ENCODE data around the gene PDGFA.

Gene PDGFA

DNA sequence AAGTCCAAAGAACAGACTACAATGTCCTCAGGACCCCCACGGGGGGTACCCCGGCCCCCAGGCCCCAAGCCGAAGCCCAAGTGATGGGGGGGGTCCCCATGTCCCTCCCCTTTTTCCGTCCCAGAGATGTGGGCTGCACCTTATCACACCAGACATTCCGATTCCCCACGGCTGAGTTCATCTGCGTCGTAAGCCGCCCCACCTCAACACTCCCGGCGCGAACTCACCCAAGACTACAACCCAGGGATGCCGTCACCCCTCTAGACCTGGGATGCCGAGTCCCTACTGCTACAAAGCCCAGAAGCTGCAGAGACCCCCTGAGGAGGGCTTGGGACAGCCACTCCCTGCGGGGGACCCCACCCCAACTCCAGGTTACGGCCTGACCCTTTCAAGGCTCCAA, 14.5 kb downstream of the PDGFA start:
- DNase-seq (ENCODE audit: low read depth, low spot score) = no peak

DNA sequence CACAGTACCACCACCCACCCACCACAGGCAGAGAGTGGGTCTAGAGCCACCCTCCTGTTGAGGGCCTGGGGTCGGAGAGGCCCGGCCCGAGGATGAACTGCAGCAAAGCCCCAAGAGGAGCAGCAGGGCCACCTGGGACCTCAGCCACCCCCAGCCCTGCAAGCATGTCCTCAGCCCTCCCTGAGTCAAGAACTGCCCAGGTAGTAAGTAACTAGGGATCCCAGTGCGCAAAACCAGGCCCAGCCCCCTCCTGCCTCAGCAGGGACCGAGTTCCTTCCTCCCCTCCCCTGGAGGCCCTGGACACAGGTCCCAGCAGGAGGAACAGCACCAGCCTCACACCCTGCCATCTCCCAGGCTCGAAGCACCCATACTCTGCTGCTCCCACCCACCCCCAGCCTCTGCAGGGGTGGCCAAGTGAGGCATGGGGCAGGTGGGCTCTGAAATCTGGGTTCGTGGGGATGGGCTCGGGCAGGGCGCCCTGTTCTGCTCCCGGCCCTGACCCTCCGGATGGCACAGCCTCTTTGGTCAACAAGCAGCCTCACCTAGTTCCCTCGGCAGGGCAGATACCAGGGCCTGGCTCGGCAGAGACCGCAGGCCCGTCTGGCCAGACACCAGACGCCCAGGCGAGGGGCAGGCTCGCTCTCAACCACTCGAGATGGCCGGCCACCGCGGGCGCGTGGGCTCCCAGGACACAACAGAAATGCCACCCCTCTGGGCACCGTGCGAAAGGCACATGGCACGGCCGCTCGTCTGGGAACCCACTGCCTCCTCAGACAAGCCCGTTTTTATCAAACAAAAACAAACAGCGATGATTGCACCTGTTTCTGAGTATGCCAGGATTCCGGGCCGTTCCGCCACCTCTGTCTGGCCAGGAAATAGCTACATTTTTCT, 15.2 kb downstream of the PDGFA start:
- DNase-seq (ENCODE audit: low read depth, low spot score) = no peak

DNA sequence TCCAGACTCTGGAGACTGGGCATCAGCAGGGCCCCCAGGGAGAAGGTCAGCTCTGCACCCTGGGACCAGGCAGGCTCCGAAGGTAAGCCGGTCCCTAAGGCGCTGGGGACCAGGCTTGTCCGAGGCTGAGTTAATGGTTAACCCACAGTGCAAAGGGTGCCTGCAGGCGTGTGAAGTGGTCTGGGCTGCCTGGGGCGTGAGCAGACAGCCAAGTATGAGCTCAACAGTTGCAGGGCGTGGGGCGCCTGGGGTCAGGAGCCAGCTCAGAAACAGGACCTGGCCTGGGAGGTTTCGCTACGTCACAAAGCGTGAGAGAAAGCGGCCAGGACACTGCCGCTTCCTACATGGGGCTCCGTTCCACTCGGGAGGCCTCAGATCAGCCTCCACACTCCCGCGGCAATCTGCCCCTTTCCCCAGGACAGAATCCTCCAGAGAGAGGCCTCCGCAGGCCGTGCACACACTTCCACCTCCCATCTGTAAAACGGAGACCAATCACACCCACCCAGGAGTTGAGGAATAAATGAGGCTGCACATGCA, 16.0 kb downstream of the PDGFA start:
- no peak for DNase-seq (ENCODE audit: low read depth, low spot score)

GRCh38 chr7:502296-502695, 17.4 kb downstream of the PDGFA start:
- no peak for DNase-seq (ENCODE audit: low read depth, low spot score)

GRCh38 chr7:501526-501925, 18.1 kb downstream of the PDGFA start:
- no peak for DNase-seq (ENCODE audit: low read depth, low spot score)

GRCh38 chr7:500521-501420, 18.9 kb downstream of the PDGFA start:
- DNase-seq (ENCODE audit: low read depth, low spot score) = no peak

DNA sequence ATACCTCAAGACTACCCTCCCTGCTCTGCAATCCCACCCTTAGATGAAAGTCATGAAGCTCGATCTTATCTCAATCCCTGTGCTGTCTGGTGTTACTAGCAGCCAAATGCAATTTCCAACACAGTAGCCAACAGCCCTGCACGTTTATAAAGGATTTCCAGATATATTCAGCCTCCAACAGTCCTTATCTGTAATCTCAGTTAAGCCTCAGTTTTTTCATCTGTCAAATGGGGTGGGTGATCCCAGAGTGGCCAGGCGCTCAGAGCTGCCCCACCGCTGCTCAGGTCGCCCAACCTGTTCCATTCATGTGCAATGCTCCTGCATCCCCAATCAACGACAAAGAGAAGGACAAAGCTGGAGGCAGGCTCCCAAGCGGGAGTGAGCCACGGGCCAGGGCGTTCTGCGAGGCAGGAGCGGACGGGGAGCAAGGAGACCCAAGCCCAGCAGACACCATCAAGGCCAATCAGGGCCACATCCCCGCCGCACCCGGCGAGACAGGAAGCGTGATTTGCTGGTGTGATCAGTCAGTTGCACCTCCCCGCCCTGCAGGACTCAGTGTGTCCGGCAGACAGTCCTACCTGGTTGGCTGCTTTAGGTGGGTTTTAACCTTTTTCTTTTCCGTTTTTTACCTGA, 19.7 kb downstream of the PDGFA start:
- DNase-seq (ENCODE audit: low read depth, low spot score) = no peak

DNA sequence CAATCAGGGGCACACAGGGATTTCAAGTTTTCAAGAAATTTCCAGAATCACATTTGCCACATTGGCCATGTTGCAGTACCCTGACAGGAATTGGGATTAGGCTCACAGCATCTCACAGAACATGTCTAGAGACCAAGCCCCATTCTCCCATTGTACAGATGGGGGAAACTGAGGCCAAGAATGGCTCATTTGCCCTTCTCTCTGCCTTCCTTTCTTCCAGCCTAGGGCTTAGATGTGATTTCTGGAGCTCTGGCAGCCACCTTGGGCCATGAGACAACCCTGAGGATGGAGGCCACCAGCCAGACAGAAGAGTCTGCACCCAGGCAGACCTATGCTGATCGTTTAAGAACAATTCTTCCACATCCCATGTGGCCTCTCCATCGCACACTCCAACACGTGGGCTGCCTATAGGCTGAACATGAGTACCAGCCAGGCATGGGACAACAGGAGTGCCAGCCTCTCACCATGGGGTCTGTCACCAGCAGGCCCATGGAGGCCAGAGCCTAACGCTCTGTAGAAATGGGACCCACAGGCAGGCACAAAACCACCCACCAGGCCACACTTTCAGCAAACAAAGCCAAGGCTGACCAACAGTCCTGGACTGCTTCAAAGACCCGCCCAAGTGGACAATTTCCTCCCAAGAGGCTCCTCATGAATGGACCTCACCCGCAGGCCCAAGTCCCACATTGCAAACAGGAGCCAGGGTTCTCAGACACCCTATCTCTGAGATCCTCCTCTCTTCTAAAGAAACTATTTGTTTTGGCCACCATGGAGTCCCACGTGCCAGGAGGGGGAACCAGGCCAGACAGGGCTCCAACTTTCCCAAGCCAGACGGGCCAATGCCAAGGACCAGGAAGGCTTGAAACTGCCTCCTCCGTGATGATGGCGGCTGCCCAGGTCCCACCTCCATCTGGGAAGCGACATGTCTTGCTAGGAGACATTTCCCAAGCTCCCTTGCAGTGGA, 20.7 kb downstream of the PDGFA start:
- no peak for DNase-seq (ENCODE audit: low read depth, low spot score)

DNA sequence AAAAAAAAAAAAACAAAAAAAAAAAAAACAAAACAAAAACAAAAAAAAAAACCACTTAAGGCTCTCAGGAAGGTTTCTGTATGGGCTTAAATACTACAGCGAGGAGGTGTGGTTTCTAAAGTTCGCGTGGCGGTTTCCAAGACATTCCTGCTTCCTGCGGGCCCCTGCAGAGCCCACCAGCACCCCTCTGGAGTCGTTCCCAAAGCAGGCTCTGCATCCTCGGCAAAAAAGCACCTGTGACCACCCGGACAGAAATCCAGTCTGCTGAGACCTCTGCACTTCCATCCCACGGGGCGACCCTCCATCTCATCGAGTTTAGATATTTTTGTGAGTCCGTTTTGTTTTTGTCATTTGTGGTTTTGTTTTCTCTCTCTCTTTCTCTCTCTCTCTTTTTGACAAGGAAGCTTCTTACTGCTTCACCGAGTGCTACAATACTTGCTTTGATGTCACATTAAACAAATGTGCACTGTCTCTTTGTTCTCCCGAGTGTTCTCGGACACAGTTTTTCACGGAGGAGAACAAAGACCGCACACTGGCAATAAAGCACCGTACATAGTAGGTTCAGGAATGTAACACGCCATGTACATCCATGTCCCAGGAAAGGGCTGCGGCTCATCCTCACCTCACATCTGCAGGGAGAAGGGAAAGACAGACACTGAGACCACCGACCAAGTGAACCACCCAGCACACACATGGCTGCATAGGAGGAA, 21.5 kb downstream of the PDGFA start:
- DNase-seq (ENCODE audit: low read depth, low spot score) = no peak

DNA sequence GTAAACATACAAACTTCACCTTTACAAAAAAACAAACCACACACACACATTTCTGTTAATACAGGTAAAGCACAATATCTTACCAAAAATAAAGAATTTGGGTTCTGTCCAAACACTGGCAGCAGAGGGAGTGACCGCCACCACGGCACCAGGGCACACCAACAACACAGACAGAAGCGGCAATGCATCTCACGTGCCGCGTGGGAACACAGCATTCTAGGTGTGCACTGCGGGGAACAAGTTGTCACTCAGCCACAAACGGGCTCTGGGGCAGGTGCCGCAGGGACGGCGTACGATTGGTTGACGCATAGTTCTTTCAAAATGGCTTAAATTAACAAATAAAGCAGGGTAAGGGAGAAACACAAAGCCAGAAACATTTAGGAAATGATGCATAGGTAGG, 22.3 kb downstream of the PDGFA start:
- no peak for DNase-seq (ENCODE audit: low read depth, low spot score)

- no peak for DNase-seq (ENCODE audit: low read depth, low spot score)
Observed at GRCh38 chr7:496528-497295, 22.9 kb downstream of the PDGFA start.

DNA sequence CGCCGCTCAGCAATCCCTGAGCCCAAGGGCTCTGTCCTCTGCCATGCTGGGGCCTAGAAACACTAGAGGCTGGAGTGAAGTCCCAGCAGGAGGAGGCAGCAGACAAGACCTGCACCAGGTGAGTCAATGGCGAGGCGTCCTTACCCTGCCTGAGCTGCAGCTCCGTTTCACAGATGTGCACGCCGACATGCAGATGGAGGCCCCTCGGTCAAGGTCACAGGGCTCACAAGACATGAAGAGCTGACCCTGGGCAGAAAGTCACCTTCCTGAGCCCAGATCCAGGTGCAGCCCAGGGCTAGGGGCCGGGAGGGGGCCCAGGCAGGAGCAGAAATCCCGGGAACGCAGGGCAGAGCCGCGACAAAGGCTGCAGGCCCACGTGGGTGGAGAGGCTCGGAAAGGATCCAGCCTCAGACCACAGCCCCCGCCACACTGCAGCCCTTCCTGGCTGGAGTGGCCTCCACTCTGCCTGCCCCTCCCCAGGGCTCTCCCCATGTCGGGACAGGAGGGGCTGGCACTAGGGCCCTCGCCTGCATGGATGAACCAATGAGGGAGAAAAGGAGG, 23.8 kb downstream of the PDGFA start:
- DNase-seq (ENCODE audit: low read depth, low spot score) = no peak

DNA sequence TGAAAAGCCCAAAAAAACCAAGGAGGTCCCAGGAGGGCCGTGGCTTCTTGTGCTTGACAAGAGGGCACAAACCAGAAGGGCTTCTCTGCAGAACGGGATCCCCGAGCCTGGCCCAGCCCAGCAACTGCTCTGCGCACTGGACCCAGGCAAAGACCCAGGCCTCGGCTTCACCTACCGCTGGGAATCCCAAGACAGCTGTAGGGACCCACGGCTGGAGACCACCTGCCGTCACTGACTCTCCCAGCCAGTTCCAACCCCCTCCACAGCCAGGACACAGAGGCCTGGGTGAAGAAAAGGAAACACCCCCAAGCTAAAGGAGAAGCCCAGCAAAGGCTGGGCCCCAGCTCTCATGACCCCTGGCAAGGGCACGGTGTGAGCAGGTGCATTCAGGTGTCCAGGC, 24.3 kb downstream of the PDGFA start:
- no peak for DNase-seq (ENCODE audit: low read depth, low spot score)

- DNase-seq (ENCODE audit: low read depth, low spot score) = no peak
Observed at GRCh38 chr7:494906-495305, 24.7 kb downstream of the PDGFA start.

DNA sequence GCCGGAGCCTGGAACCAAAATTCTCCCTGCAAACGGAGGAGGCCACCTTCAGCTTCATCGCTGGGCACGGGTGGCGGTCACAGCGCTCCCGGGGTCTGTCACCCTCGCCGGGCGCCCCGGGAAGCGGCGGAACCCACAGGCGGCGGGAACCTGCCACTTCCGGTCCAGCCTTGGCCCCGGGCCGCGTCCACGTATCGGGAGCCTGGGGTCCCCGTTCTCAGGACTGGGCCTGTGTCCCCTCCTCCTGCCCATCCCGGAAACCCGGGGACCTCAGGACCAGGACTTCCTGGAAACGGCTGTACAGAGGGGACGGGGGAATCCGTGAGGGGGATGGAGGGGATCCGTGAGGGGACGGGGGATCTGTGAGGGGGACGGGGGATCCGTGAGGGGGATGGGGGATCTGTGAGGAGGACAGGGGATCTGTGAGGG, 25.4 kb downstream of the PDGFA start:
- DNase-seq (ENCODE audit: low read depth, low spot score) = no peak

DNA sequence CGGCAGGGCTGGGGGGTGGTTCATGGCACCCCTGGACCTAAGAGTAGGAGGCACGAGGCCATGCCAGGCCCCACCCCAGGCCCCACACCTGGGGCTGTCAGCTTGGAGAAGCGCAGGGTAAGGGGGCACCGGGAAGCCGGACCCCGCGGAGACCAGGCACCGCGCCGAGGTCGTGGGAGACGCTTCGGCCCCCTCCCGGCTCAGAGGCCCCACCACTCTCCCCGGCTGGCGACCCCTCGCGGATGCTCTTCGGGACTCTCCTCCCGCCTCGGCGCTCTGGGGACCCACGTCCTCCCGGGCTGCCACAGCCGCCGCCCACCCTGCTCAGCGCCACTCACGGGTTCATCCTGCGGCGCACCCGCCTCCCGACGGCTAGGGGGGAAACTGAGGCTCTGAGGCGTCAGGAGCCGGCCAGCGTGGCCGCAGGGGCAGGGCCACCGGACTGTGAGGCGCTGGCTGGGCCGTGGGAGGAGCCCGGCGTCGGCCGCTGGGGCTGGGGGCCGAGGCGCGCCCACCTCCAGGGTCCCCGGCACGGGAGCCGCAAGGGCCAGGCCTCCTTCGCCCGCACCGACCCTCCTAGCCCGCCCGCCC, 25.9 kb downstream of the PDGFA start:
- no peak for DNase-seq (ENCODE audit: low read depth, low spot score)

GRCh38 chr7:492714-493065, 27.0 kb downstream of the PDGFA start:
- no peak for DNase-seq (ENCODE audit: low read depth, low spot score)

GRCh38 chr7:491958-492713, 27.5 kb downstream of the PDGFA start:
- DNase-seq (ENCODE audit: low read depth, low spot score) = no peak

All from smooth muscle cell of the brain vasculature (primary cell).